Activated CD4-positive, CD25-positive, alpha-beta regulatory T cell (primary cell): ENCODE measurements around the gene SSTR3.
A peak's percentile ranks its signal among the peaks of the same experiment; 100 is the strongest.
"Not testable (repeated sequence)": the region's sequence is repeated elsewhere in the genome, so short reads cannot be mapped to it uniquely, and the experiment has no call there.

Experiments used
- DNase-seq, 4 experiments: peaks; one replicate each; lab custom pipeline; 2025; lab: John Stamatoyannopoulos, UW

SSTR3 gene

DNA sequence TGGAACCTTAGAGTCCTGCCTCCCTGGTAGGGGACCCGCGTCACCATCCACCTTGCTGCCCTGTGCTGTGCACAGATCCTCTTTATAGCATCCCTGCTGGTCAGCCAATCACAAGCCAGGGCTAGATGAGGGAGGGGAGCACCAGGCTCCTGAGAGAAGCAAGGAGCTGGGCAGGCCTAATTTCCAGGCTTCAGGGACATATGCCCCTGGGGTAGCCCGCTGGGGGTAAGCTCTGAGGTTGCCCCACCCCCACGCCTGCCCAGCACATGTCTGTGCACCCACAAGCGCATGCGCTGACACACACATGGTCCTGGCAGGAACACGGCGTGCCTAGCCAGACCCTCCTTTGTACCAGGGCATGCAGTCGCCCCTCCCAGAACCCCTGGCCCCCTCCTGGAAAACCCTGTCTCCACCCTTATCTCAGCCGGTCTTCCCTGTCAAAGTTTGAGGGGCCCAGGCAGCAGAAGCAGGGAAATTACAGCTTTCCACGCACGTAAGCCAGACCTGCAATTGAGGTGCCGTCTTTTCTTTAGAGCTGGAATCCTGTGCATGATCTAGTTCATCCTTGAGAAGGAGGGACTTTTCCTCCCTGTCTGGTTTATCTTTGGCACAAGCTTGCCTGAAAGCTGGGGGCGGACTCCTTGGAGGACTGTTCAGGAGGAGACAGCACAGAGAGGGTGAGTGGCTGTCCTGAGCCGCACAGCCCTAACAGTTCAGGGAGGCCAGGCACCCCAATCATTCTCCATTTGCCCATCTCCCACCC, 2.1 kb downstream of the SSTR3 start:
- DNase-seq: no peak

DNA sequence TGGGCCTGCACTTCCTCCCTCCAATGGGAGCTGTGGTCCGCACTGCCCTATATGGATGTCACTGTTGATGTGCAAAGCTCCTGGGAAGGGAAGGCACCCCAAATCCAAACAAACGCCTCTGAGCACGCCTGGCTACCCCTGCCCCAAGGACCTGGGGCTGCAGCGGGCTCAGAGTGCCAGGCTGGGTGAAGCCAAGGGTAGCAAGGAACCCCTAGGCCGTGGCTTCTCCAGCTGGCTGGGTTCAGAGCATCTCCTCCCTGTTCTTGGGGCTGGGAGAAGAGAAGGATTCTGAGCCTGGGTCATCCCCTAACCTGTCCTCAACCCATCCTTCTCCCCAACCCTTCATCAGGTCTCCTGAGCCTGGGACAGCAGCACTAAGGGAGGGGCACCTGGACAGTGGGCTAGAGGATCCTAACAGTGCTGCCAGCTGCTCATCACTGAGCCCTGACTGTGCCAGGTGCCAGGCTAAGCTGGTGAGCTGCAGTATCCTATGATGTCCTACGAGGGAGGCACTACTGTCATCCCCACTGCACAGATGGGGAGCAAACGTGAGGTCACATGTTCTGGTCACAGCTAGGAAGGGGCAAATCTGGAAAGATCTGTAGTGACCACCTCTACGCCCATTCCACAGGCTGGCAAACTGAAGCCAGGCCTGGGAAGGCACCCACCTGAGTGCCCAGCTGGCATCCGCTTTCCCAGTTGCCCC, 3.0 kb downstream of the SSTR3 start:
- no peak for DNase-seq

- DNase-seq: no peak
Measured at GRCh38 chr22:37208401-37209139, 3.7 kb downstream of the SSTR3 start.

DNA sequence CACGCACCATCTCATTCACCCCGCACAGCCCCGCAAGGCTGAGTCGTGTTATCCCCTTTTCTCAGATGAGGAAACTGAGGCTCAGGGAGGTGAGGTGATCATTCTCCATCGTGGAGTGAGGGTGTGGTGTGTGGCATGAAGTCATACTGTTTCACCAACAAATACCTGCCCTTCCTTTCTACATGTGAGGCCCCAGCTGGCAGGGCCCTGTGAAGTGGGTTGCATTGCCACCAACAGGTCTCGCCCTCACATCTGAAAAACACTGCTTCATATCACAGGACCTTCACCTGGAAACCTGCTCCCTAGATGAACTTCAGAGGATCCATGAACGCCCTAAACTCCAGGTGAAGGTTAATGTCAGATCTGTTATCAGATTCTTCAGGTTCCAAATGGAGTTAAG, 4.3 kb downstream of the SSTR3 start:
- no peak for DNase-seq

DNA sequence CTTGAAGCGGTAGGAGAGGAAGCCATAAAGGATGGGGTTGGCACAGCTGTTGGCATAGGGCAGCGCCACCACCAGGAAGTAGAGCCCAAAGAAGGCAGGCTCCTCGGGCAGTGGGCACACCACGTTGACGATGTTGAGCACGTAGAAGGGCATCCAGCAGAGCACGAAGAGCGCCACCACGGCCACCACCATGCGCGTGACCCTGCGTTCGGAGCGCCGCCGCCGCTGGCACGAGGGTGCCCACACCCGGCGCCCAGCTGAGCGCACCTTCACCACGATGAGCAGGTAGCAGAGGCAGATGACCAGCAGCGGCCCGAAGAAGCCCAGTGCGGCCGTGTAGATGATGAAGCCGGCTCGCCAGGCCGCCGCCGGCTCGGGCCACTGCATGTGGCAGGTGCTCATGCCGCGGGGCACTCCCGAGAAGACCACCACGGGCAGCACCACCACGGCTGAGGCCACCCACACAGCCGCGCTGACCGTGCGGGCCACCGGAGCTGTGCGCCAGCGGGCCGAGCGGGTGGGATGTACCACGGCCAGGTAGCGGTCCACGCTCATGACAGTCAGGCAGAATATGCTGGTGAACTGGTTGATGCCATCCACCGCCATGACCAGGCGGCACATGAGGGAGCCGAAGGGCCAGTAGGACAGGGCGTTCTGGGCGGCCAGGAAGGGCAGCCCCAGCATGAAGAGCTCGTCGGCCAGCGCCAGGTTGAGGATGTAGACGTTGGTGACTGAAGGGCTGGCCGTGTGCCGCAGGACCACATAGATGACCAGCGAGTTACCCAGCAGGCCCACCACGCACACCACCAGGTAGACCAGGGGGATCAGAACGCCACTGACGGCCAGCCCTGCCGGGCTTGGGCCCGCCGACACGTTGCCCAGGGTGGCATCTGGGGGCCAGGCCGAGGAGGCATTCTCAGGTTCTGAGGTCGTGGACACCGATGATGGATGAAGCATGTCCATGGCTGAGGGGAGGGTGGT, 5.1 kb downstream of the SSTR3 start:
- no peak for DNase-seq

DNA sequence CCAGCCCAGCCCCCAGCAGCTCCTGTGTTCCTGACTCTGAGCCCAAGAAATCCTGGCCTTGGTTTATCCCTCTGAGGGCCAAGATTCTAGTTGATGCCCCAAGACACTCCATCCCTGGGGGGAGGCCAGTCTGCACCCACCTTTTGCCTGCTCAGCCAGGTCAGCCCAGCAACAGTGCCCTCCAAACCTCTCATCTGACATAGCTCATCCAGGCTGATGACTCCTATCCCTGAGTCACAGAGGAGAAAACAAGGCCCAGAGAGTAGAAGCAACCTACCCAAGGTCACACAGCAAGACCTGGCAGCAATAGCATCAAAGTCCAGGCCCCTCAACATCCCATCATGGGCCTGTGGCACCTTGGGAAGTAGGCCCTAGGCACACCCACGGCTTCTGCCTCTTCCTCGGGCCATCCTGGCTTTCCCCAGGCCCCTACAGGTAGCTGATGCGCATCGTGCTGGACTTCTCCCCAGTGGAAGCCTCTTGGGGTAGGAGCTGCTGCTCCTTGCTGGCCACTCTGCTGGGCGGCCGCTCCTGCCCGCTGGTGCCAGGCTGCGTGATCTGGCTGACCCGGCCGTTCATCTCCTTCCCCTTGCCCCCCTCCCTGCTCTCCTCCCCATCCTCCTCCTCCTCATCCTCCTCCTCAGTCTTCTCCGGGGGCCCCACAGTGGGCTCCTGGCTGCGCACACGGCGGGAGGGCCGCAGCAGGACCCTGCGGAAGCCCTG, 6.0 kb downstream of the SSTR3 start:
- no peak for DNase-seq

DNA sequence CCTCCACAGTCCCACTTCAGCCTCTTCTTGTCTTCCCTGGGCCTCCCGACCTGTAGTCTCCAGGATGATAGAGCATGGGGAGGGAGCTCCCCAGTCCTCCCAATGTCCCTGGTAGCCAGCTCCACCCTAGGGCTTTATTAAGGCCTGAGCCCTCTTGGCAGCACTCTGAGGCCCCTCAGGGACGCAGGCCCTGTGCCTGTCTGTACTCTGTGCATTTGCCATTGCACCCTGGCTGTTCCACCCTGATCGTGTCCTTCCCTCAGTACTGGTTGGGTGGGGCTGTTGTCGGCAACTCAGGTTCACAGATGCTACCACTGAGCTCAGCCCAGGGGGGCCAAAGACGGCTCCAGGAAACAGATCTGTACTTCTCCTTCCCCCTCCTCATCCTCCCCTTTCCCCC, 7.2 kb downstream of the SSTR3 start:
- DNase-seq: no peak

- DNase-seq: no peak
Measured at GRCh38 chr22:37204045-37204655, 8.1 kb downstream of the SSTR3 start.

GRCh38 chr22:37203354-37204044, 8.8 kb downstream of the SSTR3 start:
- no peak for DNase-seq

DNA sequence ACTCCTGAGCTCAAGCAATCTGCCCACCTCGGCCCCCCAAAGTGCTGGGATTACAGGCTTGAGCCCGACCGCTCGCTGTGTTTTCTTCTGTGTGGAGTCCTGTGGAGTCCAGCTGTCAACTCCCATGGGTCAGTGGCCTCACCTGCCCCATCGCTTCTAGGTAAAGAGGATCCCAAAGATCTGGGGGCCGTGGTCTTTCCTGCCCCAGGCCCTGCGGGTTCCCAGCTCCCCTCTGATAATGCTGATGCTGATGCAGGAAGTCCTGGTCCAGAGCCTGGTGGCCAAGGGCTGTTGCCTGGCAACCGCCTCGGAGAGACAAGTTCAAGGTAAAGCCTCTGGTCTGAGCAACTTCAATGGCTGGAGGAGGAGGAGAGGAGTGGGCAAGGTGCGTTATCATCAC, 9.6 kb downstream of the SSTR3 start:
- no peak for DNase-seq

GRCh38 chr22:37202001-37202555, 10.2 kb downstream of the SSTR3 start:
- no peak for DNase-seq

- not testable (repeated sequence) for DNase-seq
Measured at GRCh38 chr22:37201443-37201820, 10.8 kb downstream of the SSTR3 start.

- no peak for DNase-seq
Measured at GRCh38 chr22:37199760-37200108, 12.5 kb downstream of the SSTR3 start.

DNA sequence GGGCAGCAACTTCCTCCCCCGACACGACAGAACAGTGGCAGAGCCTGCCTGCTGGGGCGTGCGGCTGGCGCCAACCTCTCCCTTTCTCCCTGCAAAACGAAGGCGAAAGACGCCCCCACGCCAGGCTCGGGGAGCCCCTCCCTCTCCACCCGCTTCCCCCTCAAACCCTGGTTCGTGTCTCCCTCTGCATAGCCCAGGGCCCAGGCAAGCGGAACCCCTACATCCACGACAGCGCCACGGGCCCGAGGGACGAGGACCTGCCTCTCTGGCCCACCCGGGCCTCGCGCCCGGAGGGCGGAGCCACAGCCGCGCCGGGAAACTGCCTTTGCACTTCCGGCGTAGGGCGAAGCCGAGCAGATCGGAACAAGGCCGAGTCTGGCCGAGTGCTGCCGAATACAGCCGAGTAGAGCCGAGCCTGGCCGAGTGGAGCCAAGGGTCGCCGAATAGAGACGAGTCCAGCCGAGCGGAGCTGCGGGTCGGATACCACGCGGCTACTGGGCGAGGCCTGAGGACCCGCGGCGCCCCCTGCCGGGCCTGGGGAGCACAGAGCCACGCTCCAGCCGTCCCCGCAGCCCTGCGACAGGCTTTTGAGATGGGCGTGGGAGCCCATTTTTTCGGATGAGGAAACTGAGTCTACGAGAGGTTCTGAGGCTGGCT, 13.0 kb downstream of the SSTR3 start:
- DNase-seq: peak; percentile 98 to 99 (median 99)

- DNase-seq: peak; percentile 77 to 93 (median 86)
Measured at GRCh38 chr22:37198258-37199102, 13.8 kb downstream of the SSTR3 start.

GRCh38 chr22:37197451-37198257, 14.6 kb downstream of the SSTR3 start:
- no peak for DNase-seq
